HEK293 (cell line): ENCODE results near the gene CC2D1A.

Experiments used
- KLF8 ChIP-seq: fragments of 450-650 bp; formaldehyde crosslinking; IDR thresholded peaks from 2 replicates; pipeline ENCODE4 v1.5.1; 2016; ENCODE audit warnings: missing biosample characterization, missing genetic modification characterization
- YY1 ChIP-seq: fragments of 450-650 bp; formaldehyde crosslinking; IDR thresholded peaks from 2 replicates; pipeline ENCODE4 v1.5.1; 2018; ENCODE audit warnings: missing biosample characterization, missing genetic modification characterization
- ZNF24 ChIP-seq: fragments of 450-650 bp; formaldehyde crosslinking; IDR thresholded peaks from 2 replicates; pipeline ENCODE4 v1.5.1; 2016; ENCODE audit warnings: missing biosample characterization, missing genetic modification characterization
- ZNF423 ChIP-seq: fragments of 450-650 bp; formaldehyde crosslinking; IDR thresholded peaks from 2 replicates; pipeline ENCODE4 v1.5.1; 2016; ENCODE audit warnings: missing biosample characterization, missing genetic modification characterization
- ZNF747 ChIP-seq: fragments of 450-650 bp; formaldehyde crosslinking; IDR thresholded peaks from 2 replicates; pipeline ENCODE4 v1.5.1; 2016; ENCODE audit warnings: missing biosample characterization, missing genetic modification characterization
- TF ChIP-seq, protein P1 (sequence below): fragments of 450-650 bp; formaldehyde crosslinking; IDR thresholded peaks from 2 replicates; pipeline ENCODE4 v1.5.1; 2016; ENCODE audit warnings: missing biosample characterization, missing genetic modification characterization
- TF ChIP-seq, protein P2 (sequence below): fragments of 450-650 bp; formaldehyde crosslinking; IDR thresholded peaks from 2 replicates; pipeline ENCODE4 v1.5.1; 2016; ENCODE audit warnings: missing biosample characterization, missing genetic modification characterization
- TF ChIP-seq, protein P3 (sequence below): fragments of 450-650 bp; formaldehyde crosslinking; IDR thresholded peaks from 2 replicates; pipeline ENCODE4 v1.5.1; 2016; ENCODE audit warnings: missing biosample characterization, missing genetic modification characterization

DNA sequence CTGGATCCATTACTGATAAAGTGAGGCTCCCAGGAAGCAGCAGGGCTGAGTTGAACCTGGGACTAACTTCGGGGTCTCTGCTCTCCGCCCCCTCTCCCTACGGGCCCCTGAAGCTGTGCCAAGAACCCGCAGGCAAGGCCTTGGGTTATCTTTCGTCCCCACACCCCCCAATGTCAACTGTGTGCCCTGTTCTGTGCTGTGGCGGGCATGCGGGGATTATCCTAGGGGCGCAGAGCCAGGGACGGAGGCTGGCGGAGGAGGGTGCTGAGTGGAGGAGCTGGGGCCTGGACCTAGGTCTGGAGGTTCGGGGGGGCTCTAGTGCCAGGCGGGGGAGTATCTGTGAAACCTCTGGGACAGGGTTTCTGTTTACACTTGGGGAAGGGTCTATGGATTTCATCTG, 73.7 kb downstream of the CC2D1A start:
- TF ChIP-seq ZNF24 (tag by site-specific recombination) (no peak), YY1 (tag by site-specific recombination) (no peak), KLF8 (tag by site-specific recombination) (no peak), ZNF747 (tag by site-specific recombination) (no peak), ZNF423 (tag by site-specific recombination) (no peak)
- TF ChIP-seq, protein P1, sequence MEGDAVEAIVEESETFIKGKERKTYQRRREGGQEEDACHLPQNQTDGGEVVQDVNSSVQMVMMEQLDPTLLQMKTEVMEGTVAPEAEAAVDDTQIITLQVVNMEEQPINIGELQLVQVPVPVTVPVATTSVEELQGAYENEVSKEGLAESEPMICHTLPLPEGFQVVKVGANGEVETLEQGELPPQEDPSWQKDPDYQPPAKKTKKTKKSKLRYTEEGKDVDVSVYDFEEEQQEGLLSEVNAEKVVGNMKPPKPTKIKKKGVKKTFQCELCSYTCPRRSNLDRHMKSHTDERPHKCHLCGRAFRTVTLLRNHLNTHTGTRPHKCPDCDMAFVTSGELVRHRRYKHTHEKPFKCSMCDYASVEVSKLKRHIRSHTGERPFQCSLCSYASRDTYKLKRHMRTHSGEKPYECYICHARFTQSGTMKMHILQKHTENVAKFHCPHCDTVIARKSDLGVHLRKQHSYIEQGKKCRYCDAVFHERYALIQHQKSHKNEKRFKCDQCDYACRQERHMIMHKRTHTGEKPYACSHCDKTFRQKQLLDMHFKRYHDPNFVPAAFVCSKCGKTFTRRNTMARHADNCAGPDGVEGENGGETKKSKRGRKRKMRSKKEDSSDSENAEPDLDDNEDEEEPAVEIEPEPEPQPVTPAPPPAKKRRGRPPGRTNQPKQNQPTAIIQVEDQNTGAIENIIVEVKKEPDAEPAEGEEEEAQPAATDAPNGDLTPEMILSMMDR (tag by site-specific recombination), result no peak
- TF ChIP-seq, protein P2, sequence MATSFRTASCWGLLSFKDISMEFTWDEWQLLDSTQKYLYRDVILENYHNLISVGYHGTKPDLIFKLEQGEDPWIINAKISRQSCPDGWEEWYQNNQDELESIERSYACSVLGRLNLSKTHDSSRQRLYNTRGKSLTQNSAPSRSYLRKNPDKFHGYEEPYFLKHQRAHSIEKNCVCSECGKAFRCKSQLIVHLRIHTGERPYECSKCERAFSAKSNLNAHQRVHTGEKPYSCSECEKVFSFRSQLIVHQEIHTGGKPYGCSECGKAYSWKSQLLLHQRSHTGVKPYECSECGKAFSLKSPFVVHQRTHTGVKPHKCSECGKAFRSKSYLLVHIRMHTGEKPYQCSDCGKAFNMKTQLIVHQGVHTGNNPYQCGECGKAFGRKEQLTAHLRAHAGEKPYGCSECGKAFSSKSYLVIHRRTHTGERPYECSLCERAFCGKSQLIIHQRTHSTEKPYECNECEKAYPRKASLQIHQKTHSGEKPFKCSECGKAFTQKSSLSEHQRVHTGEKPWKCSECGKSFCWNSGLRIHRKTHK, result no peak
- TF ChIP-seq, protein P3, sequence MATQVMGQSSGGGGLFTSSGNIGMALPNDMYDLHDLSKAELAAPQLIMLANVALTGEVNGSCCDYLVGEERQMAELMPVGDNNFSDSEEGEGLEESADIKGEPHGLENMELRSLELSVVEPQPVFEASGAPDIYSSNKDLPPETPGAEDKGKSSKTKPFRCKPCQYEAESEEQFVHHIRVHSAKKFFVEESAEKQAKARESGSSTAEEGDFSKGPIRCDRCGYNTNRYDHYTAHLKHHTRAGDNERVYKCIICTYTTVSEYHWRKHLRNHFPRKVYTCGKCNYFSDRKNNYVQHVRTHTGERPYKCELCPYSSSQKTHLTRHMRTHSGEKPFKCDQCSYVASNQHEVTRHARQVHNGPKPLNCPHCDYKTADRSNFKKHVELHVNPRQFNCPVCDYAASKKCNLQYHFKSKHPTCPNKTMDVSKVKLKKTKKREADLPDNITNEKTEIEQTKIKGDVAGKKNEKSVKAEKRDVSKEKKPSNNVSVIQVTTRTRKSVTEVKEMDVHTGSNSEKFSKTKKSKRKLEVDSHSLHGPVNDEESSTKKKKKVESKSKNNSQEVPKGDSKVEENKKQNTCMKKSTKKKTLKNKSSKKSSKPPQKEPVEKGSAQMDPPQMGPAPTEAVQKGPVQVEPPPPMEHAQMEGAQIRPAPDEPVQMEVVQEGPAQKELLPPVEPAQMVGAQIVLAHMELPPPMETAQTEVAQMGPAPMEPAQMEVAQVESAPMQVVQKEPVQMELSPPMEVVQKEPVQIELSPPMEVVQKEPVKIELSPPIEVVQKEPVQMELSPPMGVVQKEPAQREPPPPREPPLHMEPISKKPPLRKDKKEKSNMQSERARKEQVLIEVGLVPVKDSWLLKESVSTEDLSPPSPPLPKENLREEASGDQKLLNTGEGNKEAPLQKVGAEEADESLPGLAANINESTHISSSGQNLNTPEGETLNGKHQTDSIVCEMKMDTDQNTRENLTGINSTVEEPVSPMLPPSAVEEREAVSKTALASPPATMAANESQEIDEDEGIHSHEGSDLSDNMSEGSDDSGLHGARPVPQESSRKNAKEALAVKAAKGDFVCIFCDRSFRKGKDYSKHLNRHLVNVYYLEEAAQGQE (tag by site-specific recombination), result no peak
